ENCODE results near the gene ITPR3. TPM values are rescaled to one million over a fixed set of nuclear protein-coding genes. Genes with fewer than 3 reads are reported as not detected.

ITPR3 gene
- total RNA-seq, 1 donor from 2014 or later: 74.7 TPM

- H3K27me3 ChIP-seq (ENCODE audit: low read depth): no peaks in the 10 kb centered on the region
- ATAC-seq: no peak
- DNase-seq: peak; percentile 7
- peaks cover 20% of the 10 kb centered on the region for H3K36me3 ChIP-seq
- no peak overlapping the region for H3K27ac ChIP-seq
- H3K4me1 ChIP-seq: peaks cover 6% of the 10 kb centered on the region
- TF ChIP-seq, protein P1, sequence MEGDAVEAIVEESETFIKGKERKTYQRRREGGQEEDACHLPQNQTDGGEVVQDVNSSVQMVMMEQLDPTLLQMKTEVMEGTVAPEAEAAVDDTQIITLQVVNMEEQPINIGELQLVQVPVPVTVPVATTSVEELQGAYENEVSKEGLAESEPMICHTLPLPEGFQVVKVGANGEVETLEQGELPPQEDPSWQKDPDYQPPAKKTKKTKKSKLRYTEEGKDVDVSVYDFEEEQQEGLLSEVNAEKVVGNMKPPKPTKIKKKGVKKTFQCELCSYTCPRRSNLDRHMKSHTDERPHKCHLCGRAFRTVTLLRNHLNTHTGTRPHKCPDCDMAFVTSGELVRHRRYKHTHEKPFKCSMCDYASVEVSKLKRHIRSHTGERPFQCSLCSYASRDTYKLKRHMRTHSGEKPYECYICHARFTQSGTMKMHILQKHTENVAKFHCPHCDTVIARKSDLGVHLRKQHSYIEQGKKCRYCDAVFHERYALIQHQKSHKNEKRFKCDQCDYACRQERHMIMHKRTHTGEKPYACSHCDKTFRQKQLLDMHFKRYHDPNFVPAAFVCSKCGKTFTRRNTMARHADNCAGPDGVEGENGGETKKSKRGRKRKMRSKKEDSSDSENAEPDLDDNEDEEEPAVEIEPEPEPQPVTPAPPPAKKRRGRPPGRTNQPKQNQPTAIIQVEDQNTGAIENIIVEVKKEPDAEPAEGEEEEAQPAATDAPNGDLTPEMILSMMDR (IDR thresholded peaks at IDR 0.05): no peak
- intact Hi-C loops (cut with DNase I): no loop called here
- H3K9me3 ChIP-seq: no peaks in the 10 kb centered on the region
- no peak overlapping the region for H3K4me3 ChIP-seq
Measured at GRCh38 chr6:33705268-33705885, 84.3 kb downstream of the ITPR3 start.

- no peaks in the 10 kb centered on the region for H3K9me3 ChIP-seq
- DNase-seq (peak; percentile 32), ATAC-seq (no peak)
- peaks cover 9% of the 10 kb centered on the region for H3K4me1 ChIP-seq
- H3K27me3 ChIP-seq (ENCODE audit: low read depth): no peaks in the 10 kb centered on the region
- peaks cover 20% of the 10 kb centered on the region for H3K36me3 ChIP-seq
- H3K27ac ChIP-seq: no peak overlapping the region
- TF ChIP-seq, protein P1 (IDR thresholded peaks at IDR 0.05): no peak
- intact Hi-C loops (cut with DNase I): no loop called here
- no peak overlapping the region for H3K4me3 ChIP-seq
Measured at GRCh38 chr6:33705955-33706725, 85.0 kb downstream of the ITPR3 start.

- no peak overlapping the region for H3K27ac ChIP-seq
- peaks cover 9% of the 10 kb centered on the region for H3K4me1 ChIP-seq
- intact Hi-C loops (cut with DNase I): no loop called here
- TF ChIP-seq, protein P1 (IDR thresholded peaks at IDR 0.05): no peak
- no peaks in the 10 kb centered on the region for H3K9me3 ChIP-seq
- no peaks in the 10 kb centered on the region for H3K27me3 ChIP-seq (ENCODE audit: low read depth)
- DNase-seq (no peak), ATAC-seq (no peak)
- H3K36me3 ChIP-seq: peaks cover 20% of the 10 kb centered on the region
- H3K4me3 ChIP-seq: no peak overlapping the region
Measured at GRCh38 chr6:33707771-33708170, 86.6 kb downstream of the ITPR3 start.

DNA sequence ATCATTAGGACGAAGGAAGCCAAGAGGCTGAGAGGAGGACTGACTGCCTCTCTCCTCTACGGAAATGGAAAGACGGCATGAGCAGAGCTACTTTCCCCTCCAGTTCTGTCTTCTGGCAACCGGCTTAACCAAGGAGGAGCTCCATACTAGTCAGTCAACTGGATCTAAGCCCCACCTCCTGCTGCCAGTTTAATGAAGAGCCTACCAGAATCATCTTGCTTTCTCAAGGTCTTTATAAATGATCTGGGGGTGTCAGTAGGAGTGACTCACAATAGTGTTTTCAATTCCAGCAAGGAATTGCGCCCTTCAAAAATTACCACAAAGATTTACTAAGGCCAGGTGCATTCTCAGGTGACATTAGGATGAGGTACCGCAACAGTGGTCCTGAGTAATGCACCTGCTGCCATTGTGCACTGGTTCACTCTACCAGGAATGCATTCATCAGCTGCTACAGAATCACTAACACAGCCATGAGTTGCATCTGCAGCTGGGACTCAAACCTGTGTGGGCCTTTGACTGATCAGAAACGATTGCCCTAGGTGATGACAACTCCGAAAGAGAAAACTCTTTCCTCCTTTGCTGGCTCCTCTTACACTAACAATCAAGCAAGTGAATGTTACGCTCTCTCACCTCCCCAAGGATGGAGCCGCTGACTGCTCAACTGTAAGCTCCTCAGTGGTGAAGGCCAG lies 87.5 kb downstream of the ITPR3 start:
- Histone ChIP-seq H3K4me3 (no peak overlapping the region), H3K27me3 (ENCODE audit: low read depth) (no peaks in the 10 kb centered on the region), H3K4me1 (peaks cover 9% of the 10 kb centered on the region), H3K9me3 (no peaks in the 10 kb centered on the region), H3K36me3 (peaks cover 20% of the 10 kb centered on the region), H3K27ac (no peak overlapping the region)
- TF ChIP-seq, protein P1 (IDR thresholded peaks at IDR 0.05): no peak
- ATAC-seq (no peak), DNase-seq (peak; percentile 4)
- intact Hi-C loops (cut with DNase I): no loop called here

DNA sequence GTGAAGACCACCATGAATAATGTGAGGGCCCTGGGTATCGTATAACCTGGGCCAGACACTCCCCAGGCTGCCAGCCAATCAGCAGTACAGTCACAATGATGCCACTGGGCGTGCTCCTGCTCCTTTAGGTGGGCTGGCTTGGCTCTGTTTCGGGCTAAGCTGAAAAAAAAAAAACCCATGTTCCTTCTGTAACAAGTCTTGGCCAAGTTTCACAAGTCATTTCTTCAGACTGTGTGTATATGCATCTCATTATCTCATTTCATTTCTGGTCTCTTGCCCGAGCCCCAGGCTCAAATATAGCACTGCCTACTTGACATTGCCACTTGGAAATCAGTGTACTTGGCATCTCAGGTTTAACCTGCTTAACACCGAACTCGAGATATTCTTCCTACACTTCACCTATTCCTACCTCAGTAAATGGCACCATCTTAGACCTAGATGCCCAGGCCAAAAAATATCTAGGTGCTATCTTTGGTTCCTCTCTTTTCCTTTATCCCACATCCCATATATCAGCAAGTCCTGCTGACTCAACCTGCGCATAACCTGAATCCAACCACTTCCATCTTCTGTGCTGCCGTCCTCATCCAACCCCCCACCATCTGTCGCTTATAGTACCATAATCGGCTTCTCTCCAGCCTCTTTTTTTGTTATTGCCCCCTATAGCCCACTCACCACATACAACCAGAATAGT lies 88.6 kb downstream of the ITPR3 start:
- H3K4me3 ChIP-seq: no peak overlapping the region
- TF ChIP-seq, protein P1 (IDR thresholded peaks at IDR 0.05): no peak
- H3K36me3 ChIP-seq: peaks cover 20% of the 10 kb centered on the region
- H3K27ac ChIP-seq: no peak overlapping the region
- peak; percentile 14 for DNase-seq
- H3K9me3 ChIP-seq: no peaks in the 10 kb centered on the region
- no peaks in the 10 kb centered on the region for H3K27me3 ChIP-seq (ENCODE audit: low read depth)
- no peak for ATAC-seq
- H3K4me1 ChIP-seq: peaks cover 9% of the 10 kb centered on the region
- intact Hi-C loops (cut with DNase I): no loop called here

Data from lower lobe of right lung (tissue), 2 donors.